Activated T-cell treated with anti-CD3 and anti-CD28 coated beads, Interleukin-2, amount 50 U/mL, for 72 hours (primary cell): Measurements from ENCODE around the gene PTPRF. TPM values are rescaled to one million over a fixed set of nuclear protein-coding genes. Genes with fewer than 3 reads are reported as not detected.
"Not testable (repeated sequence)": the region's sequence is repeated elsewhere in the genome, so short reads cannot be mapped to it uniquely, and the experiment has no call there.

ENCODE experiments used
- ATAC-seq, 2 donors: fragments of 150-1000 bp; cut with Tn5 transposase; replicated peaks in 1 of 2; 2 replicates each; pipeline ENCODE4 v1.10.0; 2021; ENCODE audit warnings: moderate library complexity in 2 of 2, mild to moderate bottlenecking in 1 of 2
- DNase-seq, 2 donors: peaks; one replicate each; pipeline ENCODE4 v3.0.0; 2021 to 2022; ENCODE audit warnings: mixed read lengths in 1 of 2
- H3K27ac Mint-ChIP-seq: one replicate; pipeline ENCODE4 v1.8.0; 2022; ENCODE audit warnings: mild to moderate bottlenecking, moderate library complexity, mixed read lengths
- H3K27me3 Mint-ChIP-seq: one replicate; pipeline ENCODE4 v1.8.0; 2022; ENCODE audit warnings: low read depth, mixed read lengths
- H3K36me3 Mint-ChIP-seq, 2 donors: one replicate each; pipeline ENCODE4 v1.8.0; 2022; ENCODE audit warnings: mixed read lengths in 2 of 2, mild to moderate bottlenecking in 1 of 2; ENCODE audit not compliant: insufficient read depth in 2 of 2
- H3K4me1 Mint-ChIP-seq: one replicate; pipeline ENCODE4 v1.8.0; 2022; ENCODE audit warnings: low read depth, mixed read lengths
- H3K4me3 Mint-ChIP-seq, 2 donors: one replicate each; pipeline ENCODE4 v1.8.0; 2022; ENCODE audit warnings: mild to moderate bottlenecking in 2 of 2, mixed read lengths in 2 of 2, moderate library complexity in 2 of 2
- H3K9me3 Mint-ChIP-seq, 2 donors: one replicate each; pipeline ENCODE4 v1.8.0; 2022; ENCODE audit warnings: mixed read lengths in 2 of 2
- total RNA-seq, 2 donors: library from RNA; stranded (reverse); gene quantifications; one replicate each; pipeline ENCODE4 v1.2.3, GENCODE V29; 2022

The PTPRF gene
- total RNA-seq, 2 donors from 2014 or later, result 2.2 to 6.2 TPM

GRCh38 chr1:43545339-43545694 lies 14.6 kb downstream of the PTPRF start:
- no peak overlapping the region for H3K27ac Mint-ChIP-seq

GRCh38 chr1:43545695-43546387 lies 15.2 kb downstream of the PTPRF start:
- H3K4me1 Mint-ChIP-seq, result peaks cover 14% of the 10 kb centered on the region
- H3K36me3 Mint-ChIP-seq, result no peaks in the 10 kb centered on the region
- no peak for DNase-seq
- no peaks in the 10 kb centered on the region for H3K9me3 Mint-ChIP-seq
- H3K27me3 Mint-ChIP-seq, result peaks cover 7% of the 10 kb centered on the region
- no peak overlapping the region for H3K4me3 Mint-ChIP-seq
- ATAC-seq, result no peak
- H3K27ac Mint-ChIP-seq, result no peak overlapping the region

More at GRCh38 chr1:43545339-43545694, 14.6 kb downstream of the PTPRF start:
- peaks cover 10% of the 10 kb centered on the region for H3K4me1 Mint-ChIP-seq
- H3K9me3 Mint-ChIP-seq, result no peaks in the 10 kb centered on the region
- no peak for ATAC-seq
- peaks cover 2% of the 10 kb centered on the region for H3K27me3 Mint-ChIP-seq
- DNase-seq, result no peak
- H3K4me3 Mint-ChIP-seq, result no peak overlapping the region
- no peaks in the 10 kb centered on the region for H3K36me3 Mint-ChIP-seq

GRCh38 chr1:43546388-43547100 lies 15.9 kb downstream of the PTPRF start:
- H3K27ac Mint-ChIP-seq, result no peak overlapping the region
- peaks cover 14% of the 10 kb centered on the region for H3K4me1 Mint-ChIP-seq
- no peaks in the 10 kb centered on the region for H3K36me3 Mint-ChIP-seq
- peaks cover 9% of the 10 kb centered on the region for H3K27me3 Mint-ChIP-seq
- H3K9me3 Mint-ChIP-seq, result no peaks in the 10 kb centered on the region
- DNase-seq, result no peak
- no peak overlapping the region for H3K4me3 Mint-ChIP-seq
- no peak for ATAC-seq

GRCh38 chr1:43547538-43548072 lies 16.9 kb downstream of the PTPRF start:
- no peak for ATAC-seq
- Mint-ChIP-seq H3K27ac (no peak overlapping the region), H3K4me1 (peaks cover 14% of the 10 kb centered on the region), H3K36me3 (no peaks in the 10 kb centered on the region), H3K9me3 (no peaks in the 10 kb centered on the region), H3K27me3 (peaks cover 9% of the 10 kb centered on the region), H3K4me3 (no peak overlapping the region)
- DNase-seq, result no peak

- H3K27ac Mint-ChIP-seq, result no peak overlapping the region
- ATAC-seq (no peak), DNase-seq (no peak)
- H3K4me3 Mint-ChIP-seq, result no peak overlapping the region
- peaks cover 14% of the 10 kb centered on the region for H3K4me1 Mint-ChIP-seq
- peaks cover 9% of the 10 kb centered on the region for H3K27me3 Mint-ChIP-seq
- H3K9me3 Mint-ChIP-seq, result no peaks in the 10 kb centered on the region
- H3K36me3 Mint-ChIP-seq, result no peaks in the 10 kb centered on the region
Measured at GRCh38 chr1:43548285-43549271, 17.9 kb downstream of the PTPRF start.

- not testable (repeated sequence) for H3K36me3 Mint-ChIP-seq, H3K9me3 Mint-ChIP-seq, H3K27me3 Mint-ChIP-seq, DNase-seq, ATAC-seq, H3K27ac Mint-ChIP-seq
- Mint-ChIP-seq H3K4me1 (peaks cover 17% of the 10 kb centered on the region), H3K4me3 (peak overlapping the region; percentile 17 to 71)
Measured at GRCh38 chr1:43549394-43549793, 18.7 kb downstream of the PTPRF start.

- peak; percentile 15 to 33 for DNase-seq
- peak overlapping the region; percentile 64 to 76 for H3K4me3 Mint-ChIP-seq
- no peak overlapping the region for H3K27ac Mint-ChIP-seq
- H3K27me3 Mint-ChIP-seq, result peaks cover 9% of the 10 kb centered on the region
- ATAC-seq, result peak; percentile 46 to 54
- H3K9me3 Mint-ChIP-seq, result no peaks in the 10 kb centered on the region
- H3K4me1 Mint-ChIP-seq, result peaks cover 23% of the 10 kb centered on the region
- no peaks in the 10 kb centered on the region for H3K36me3 Mint-ChIP-seq
Measured at GRCh38 chr1:43549921-43550597, 19.4 kb downstream of the PTPRF start.

- peaks cover 24% of the 10 kb centered on the region for H3K4me1 Mint-ChIP-seq
- no peaks in the 10 kb centered on the region for H3K36me3 Mint-ChIP-seq
- H3K27me3 Mint-ChIP-seq, result peaks cover 9% of the 10 kb centered on the region
- no peak overlapping the region for H3K27ac Mint-ChIP-seq
- peak overlapping the region; percentile 64 to 76 for H3K4me3 Mint-ChIP-seq
- H3K9me3 Mint-ChIP-seq, result no peaks in the 10 kb centered on the region
- DNase-seq (no peak), ATAC-seq (no peak)
Measured at GRCh38 chr1:43550598-43551246, 20.0 kb downstream of the PTPRF start.

GRCh38 chr1:43551396-43551888 lies 20.8 kb downstream of the PTPRF start:
- ATAC-seq, result no peak

GRCh38 chr1:43552059-43552742 lies 21.5 kb downstream of the PTPRF start:
- Mint-ChIP-seq H3K9me3 (no peaks in the 10 kb centered on the region), H3K4me3 (no peak overlapping the region), H3K4me1 (peaks cover 24% of the 10 kb centered on the region), H3K27ac (no peak overlapping the region), H3K27me3 (peaks cover 9% of the 10 kb centered on the region), H3K36me3 (no peaks in the 10 kb centered on the region)
- DNase-seq (no peak), ATAC-seq (no peak)

More at GRCh38 chr1:43551396-43551888, 20.8 kb downstream of the PTPRF start:
- H3K4me1 Mint-ChIP-seq, result peaks cover 24% of the 10 kb centered on the region
- H3K27ac Mint-ChIP-seq, result no peak overlapping the region
- H3K4me3 Mint-ChIP-seq, result no peak overlapping the region
- H3K27me3 Mint-ChIP-seq, result peaks cover 9% of the 10 kb centered on the region
- no peaks in the 10 kb centered on the region for H3K36me3 Mint-ChIP-seq
- no peak for DNase-seq
- H3K9me3 Mint-ChIP-seq, result no peaks in the 10 kb centered on the region

- H3K4me1 Mint-ChIP-seq, result peaks cover 24% of the 10 kb centered on the region
- H3K36me3 Mint-ChIP-seq, result no peaks in the 10 kb centered on the region
- H3K27me3 Mint-ChIP-seq, result peaks cover 9% of the 10 kb centered on the region
- H3K9me3 Mint-ChIP-seq, result no peaks in the 10 kb centered on the region
- H3K4me3 Mint-ChIP-seq, result no peak overlapping the region
- H3K27ac Mint-ChIP-seq, result no peak overlapping the region
- DNase-seq (no peak), ATAC-seq (no peak)
Measured at GRCh38 chr1:43552813-43553212, 22.1 kb downstream of the PTPRF start.
